NCI-H1930 (cell line): ENCODE results near the gene ZEB2.

Experiments used
- DNase-seq, 2 experiments: peaks; one replicate each; lab custom pipeline; 2025; lab: John Stamatoyannopoulos, UW

ZEB2 gene

DNA sequence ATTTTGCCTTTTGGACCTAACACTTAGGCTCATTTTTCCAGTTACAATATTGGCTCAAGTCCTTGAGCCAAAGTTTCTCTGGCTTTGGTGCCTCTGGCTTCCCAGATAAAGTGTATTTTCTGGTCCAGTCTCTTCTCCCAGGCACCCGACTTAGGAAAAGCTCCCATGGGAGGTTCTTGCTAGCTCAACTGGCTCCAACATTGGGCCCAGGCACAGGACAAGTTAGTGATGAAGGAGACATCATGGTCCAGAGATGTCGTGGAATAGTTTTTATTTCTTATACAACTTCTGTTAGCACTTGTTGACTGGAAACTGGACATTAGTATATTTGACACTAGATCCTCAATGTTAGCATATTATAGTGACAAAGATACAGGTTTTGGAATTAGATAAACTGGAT, 8.2 kb upstream of the ZEB2 start:
- DNase-seq = no peak

DNA sequence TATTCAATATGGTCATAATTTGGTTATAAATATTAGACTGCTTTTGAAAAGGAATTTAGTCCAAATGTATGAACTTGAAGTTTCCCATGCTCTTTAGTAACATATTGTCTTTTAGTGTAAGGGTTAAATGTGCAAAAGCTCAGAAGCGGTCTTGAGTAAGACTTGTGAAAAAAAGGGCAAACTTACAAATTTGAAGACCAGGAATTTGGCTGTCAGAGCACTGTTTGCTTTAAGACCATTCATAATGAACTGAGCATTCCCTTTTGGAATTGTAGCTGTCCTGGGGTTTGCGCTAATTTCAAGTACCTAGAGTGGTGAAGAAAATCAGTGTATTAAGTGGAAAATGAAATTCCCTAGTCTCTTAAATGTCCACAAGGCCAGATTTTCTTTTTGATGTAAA, 6.9 kb upstream of the ZEB2 start:
- DNase-seq = no peak

DNA sequence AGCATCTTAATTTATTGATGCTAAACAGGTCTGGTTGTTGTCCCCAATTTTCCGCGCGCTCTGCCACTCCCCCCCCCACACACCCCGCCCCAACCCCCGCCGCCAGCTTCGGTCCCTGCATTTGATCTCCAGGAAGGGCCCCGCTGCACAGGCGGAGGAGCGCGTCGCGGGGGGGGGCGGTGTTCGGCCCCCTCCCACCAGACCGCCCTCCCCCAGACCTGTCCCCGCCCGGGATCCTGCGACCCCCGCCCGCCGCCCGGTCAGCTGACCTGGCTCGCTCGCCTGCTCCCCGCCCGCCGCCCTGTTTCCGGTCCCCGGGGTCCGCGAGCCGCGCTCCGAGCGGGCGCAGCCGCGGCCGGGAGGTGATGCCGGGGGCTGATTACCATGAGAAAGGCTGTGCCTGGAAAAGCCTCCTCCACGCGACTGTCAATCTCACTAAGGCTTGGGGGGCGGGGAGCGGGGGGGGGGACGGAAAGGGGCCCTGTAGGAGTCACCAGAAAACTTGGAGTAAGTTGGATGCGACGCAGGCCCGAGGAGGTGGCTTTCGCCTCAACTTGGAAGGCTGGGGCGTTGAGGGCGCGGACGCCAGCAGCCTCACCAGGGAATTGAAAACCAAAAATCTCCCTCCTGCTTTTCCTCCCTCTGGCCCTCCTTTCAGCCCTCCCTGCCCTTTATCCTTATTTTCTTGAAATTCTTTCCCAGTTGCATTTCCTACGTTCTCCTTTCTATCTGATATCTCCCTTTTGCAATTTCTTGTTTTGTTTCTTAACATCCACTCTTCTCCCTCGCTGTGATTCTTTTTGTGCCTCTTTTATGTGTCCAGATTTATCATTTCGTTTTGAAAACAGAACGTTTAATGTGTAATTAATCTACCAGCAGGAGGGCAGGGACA, 4.4 kb upstream of the ZEB2 start:
- peak; percentile 26 to 32 for DNase-seq

DNA sequence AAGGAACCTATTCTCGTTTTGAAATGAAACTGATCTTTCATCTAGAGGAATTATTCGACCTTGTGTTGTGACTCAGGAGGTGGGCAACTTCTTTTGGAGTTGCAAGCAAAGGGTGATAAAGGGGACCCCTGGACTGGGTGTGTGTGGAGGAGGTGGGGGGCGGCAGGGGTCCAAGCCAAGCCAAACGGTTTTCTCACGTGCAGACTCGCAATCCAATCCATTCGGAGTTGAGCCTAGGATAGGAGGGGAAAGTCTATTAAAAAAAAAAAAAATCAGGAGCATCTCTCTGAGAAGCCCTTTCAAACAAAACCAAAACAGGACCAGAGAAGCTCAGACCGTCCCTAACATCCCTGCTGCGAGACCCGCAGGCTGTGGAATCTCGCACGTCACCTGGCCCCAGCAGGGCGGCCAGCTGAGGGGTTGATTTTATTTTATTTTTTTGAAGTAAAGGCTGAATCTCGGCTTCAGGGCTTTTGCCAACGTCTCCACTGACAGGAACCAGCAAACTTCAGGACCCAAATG, 3.7 kb upstream of the ZEB2 start:
- DNase-seq = no peak

DNA sequence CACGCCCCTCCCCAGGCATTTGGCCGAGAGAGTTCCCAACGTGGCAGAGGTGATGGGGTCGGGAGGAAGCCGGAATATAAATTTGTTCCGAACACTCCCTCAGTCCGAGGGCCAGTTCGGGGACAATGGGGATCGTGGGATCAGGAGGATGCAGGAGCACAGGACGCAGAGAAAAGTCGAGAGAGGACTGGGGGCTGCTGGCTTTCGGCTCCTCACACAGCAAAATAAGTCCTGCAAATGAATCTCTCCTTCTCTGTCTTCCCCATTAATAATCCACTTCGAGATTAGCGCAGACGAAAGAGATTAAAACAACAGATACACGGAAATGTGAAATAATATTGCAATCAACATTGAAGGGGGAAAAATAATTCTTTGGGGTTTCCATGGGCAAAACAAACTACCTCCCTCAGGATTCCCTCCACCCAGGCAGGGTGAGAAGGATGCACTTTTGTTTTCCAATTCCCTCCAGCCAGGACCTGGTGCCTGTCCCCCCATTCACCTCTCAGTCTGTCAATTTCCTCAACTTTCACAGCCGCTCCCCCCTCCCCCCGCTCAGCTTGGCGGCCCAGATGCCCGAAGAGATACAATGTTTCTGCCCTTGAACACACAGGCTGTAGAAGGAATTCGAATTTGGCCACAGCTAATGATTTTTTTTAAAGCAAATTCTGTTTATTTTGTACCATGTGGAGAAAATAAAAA, 3.1 kb upstream of the ZEB2 start:
- DNase-seq = no peak

DNA sequence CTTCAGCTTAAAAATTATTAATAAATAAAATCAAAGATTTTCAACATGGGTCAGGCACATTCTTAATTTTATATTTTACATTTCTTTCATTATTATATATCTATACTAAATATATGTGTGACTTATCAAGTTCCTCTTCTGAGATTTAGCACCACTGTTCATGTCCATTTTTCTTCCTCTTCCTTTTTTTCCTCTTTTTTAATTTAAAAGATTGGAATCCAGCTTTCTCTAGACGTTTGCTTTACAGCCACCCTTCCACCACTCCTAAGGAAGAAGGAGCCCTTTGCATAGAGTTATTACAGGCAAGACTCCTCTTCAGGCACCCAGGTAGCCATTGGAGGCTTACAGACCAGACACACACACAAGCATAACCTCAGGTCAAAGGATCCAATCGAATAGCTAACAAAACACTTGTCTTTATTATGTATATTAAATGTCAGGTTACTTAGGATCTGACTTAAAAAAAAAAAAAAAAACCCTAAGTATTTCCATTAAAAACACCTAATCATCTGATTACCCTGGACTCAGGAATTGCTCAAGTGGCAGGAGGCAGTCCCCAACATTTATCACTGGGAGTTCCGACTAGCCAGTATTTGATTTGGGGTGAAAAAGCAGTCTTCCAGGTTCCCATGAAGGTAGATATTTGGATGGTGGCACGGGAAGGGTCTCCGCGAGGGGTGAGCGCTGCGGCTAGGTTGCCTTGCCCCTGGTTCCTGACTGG, 2.4 kb upstream of the ZEB2 start:
- no peak for DNase-seq

DNA sequence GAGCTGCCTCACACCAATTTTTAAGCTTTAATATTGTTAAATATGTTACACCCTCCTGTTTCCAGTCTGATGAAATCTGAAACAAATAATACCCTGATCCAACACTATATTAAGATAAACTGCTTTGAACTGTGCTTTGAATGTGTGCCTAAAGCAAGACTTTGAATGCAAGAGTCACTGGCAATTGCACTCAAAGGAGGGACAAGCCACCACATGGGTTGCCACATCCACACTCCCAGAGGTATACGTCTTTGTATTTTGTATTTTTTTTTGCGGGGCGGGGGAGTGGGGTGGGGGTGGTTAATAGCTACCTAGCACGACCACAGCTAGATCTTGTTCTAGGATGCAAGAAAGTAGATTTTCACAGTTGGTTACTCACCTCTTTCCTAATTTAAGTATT, 1.8 kb upstream of the ZEB2 start:
- DNase-seq = no peak

DNA sequence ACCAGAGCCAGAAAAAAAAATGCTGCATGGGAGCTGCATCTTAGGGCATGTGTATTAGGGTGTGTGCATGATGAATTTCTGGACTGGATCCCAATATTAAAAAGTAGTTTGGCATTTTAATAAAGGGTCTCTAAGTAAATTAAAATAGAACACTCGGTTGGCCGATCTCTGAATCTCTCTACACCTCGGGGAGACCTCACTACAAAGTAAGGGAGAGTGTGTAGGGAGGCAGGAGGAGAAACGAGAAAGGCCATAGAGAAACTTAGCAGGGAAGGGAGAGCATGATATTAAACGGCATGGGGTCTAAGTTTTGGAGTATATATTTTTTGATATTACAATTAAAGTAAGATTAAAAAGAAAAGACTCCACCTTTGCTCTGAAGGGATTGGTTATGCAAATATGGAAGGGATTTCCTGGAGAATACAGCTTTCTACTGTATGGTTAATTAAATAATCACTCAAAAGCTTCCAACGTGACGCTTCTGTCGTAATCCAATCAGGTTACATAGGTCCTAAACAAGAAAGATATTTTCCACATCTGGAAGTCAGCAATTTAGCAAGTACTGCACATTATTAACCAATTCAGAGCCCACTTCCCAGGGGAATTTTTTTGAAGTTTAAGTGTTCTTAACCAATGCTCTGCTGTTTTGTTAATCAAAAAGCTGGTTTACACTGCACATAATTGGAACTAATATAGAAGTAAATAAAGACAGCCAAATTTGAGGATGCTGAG, 1.0 kb upstream of the ZEB2 start:
- no peak for DNase-seq

DNA sequence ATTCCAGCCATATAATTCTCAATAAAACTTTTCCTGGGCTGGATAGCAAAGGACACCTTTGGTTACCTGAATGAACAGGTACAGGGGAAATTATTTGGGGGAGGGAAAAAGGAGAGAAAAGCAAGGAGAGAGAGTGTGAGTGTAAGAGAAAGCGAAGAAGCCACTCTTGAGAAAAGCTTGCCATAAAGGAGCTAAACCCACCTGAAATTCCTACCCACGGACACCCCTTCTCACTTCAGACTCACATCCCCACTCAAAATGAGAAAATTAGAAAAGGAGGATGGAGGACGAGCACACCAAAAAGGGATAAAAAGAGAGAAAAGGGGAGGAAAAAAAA, 354 bp downstream of the ZEB2 start:
- DNase-seq = no peak

DNA sequence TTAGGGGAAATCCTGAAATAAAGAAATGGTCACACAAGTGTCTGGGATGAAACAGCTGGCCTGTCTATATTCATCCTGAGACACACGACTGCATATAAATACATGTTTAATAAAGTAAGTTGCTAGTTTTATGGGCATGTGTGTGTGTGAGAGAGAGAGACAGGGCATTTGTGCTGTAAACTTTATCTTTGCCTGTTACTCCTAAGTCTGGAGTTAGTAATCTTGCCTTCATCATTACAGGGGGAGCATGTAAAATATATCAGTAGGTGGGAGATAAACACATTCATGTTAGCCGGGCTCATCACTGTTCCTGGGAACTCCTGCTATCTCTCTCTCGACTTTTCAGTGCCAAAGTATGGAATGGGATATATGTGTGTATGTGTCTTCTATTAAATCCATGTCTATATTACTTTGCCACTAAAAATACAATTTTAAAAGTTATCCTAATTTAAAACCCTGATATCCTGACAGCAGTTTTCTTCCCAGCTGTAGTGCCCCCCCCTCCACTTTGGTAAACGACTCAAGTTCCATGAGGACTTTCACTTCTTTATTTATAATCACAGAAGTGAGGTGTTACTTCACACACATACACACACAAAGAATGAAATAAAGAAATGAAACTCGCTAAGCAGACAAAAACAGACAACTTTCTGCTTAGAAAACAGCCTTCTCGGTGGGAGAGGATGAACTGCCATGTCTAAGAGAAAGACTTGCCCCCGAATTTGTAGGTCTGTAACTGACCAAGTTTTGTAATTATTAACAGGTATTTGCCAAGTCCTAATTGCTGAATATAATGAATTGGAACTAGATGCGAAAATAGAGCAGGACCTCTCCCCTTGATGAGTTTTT, 947 bp downstream of the ZEB2 start:
- DNase-seq = no peak

DNA sequence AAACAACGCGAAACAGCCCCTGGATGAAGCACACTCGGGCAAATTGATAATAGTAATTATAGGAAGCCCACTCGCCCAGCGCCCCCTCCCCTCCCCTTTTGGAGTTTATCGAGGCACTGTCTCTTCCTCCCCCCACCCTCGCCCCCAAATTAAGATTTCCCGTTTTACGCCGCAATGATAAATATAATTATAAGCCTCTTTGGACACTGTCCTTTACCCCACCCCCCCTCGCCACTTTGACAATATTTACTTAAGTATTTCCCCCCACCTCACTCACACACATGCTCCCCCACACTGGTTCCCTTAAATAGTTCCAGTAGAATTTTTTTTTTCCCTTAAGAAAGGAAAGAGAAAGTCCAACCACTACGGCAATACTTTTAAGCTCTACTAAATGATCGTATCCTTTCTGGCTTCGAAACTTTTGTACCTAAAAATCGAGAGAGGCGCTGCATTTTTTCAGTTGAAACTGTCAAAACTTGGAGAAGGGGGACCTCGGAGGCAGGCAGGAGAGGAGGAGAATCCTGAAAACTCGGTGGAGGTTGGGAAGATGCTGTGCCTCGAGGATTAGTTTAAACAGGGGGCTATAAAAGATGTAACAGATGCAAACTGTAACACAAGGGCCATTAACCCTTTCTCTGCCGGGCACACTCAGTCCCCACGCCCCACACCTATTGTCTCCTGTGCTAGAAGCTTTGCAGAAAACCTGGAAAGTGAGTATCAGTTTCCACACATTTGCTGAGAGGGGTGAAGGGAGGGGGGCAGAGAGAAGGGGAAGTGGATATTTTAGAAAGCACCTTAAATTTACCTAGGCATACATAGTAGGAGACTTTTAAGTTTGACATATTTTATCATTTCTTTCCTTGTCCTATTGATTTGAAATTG, 1.8 kb downstream of the ZEB2 start:
- DNase-seq = no peak

DNA sequence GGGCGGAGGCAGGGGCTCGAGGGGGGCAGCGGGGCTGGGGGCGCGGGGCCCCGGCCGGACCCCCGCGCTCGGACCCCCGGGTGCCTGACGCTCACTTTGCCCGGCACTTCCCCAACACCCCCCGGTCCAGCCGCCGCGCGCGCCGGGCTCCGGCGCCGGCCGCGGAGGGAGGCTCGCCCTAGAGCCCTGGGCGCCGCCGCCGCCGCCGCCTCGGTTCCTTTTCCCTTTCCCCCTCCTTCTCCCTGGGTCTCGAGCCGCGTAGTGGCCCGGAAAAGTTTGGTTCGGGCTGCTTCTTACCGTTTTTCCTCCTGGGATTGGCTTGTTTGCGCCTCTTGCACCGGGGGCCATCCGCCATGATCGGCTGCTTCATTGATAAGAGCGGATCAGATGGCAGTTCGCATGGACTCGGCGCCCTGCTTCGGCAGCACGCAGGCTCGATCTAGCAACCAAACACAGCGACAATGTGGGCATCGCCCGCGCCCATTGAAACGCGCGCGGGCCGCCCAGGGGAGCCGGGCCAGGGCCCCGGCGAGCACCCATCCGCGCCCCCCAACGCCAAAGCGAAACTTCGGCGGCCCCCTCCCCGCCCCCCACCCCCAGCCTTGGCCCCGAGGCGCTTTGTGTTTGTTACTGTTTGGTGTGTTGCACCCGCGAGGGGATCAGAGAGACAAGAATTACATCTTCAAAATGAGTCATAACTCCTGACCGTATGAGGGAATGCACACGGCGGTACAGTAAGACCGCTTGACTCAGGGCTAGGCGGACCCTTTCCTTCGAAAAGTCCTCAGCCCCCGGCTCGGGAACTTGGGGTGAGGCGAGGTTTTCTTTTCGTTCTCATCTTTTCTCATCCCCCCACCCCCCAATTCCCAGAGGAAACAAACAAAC, 2.7 kb downstream of the ZEB2 start:
- no peak for DNase-seq

DNA sequence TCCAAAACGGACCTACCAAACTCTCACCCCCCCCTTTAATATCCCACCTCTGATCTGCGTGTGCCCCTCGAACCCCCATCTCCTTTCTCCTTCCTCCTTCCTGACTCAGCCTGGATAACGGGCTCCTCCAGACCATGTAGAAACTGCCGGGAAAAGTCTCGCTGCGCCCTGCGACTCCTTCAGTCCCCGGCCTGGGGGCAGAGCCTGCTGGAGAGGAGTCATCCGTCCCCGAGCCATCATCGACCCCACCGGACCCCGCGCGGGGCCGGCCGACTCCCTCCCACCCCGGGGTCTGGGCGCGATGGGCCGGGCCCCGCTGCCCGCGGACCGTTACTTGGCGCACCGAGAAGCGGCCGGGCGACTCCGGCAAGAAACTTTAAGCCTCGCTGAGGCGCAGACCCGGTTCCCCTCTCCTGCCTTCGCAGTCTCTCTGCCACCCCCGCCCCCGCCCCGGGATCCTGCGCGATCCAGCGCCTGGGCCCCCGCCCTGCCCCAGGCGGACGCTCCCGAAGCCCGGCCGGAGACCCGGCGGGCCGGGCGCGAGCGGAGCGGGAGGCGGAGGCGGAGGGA, 3.4 kb downstream of the ZEB2 start:
- DNase-seq = no peak

DNA sequence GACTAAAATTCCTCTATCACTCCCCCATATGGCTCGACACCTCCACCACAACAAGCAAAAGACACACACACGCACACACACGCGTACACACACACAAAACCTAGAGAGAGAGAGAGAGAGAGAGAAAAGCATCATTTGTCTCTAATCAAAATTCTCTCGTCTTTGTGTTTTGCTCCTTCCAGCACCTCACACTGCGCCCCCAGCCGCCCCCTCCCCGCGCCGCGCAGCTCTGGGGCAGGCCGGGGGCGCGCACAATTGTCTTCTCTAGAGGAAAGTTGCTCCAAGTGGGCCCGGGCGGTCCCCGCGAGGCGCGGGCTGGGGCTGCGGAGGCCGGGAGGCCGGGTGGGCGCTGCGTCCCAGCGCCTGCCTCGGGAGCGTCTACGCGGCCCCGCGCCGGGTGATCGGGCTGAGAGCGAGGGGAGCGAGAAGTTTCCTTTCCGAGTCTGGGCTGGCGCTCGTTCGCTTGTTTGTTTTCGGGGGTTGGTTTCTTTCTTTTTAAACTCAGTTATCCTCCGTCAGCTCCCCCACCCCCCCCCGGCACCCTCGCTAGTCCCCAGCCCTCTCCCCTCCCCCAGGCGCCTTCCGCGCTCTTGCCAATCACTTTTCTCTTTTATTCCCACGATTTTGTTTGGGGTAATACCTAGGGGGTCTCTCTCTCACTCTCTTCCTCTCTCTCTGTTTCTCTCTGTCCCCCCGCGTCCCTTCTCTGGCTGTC, 4.1 kb downstream of the ZEB2 start:
- DNase-seq = no peak

DNA sequence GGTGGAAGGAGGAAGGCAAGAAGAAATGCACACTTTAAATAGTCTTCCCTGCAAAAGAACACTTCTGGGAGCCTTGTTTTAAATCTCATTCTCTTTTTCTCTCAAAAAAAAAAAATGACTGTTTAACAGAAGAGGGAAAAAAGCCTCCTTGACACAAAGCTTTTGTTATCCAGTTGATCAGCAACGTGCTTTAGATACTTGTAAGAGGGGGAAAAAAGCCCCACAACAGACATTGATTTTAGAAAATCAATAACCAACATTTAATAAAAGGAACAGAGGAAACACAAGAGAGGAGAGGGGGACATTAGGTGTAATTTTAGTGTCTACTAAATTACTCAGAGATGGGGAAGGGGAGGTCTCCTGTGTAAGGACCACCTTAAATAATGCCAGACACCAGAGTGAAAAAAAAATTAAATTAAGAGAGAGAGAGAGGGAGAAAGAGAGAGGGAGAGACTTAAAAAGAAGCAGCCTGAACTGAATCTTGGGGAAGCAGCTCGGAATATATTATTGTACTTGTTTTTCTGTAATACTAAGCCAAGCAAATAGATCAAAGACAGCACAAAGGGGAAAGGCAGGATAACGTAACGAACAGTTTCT, 4.7 kb downstream of the ZEB2 start:
- no peak for DNase-seq

DNA sequence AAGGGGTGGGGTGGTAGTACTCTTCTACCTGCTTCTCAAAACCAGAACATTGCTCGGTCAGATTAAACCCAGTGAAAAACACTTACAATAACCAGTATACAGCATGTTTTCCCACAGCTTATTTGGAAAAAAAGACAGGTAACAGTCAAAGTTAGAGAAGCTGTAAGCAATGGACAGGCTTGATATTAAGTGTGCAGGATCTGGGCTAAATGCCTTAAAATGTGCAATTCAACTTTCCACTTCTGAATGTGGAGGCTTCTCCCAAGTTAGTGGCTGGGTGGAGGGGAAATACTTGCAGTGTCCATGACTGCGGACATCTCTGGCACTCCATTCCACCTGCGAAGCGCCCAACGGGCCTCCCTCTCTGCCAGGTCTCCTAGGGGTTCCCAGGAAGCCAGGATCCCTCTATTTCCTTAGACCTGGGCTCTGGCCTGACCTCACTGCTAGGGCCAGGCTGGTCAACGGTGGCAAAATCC, 5.3 kb downstream of the ZEB2 start:
- DNase-seq = no peak

DNA sequence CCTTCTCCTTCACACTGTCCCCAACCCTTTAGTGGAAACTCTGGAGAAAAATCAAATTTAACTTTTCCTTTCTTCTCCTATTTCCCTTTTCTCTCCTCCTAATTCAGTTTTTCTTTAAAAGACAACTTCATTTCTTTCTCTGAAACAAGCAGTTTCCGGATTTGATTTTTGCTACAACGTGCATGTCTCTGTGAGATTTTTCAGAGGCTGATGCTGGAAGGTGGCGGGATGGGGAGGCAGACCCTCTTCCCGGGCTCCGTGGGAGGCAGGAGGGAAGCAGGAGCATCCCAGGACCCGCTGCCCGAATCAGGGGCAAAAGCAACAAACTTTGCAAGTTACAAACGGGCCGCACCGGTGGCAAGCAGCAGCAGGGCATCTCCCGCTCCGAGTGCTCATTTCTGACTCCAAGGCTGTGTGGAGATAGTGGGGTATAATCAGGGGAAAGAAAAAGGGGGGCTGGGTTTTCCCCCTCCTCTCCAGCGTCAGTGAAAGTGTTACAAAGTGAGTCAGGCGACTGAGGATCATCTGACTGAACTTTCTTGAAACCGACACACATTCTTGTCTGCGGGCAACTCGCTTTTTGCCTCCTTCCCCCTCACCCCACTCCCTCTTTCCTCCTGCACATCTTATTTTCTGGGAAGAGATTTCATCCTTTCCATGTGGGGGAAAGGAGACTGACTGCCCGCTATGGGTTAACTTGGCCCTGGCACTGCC, 6.4 kb downstream of the ZEB2 start:
- no peak for DNase-seq
